GM12891 (cell line): ENCODE measurements around the gene UNC5A.

Experiments
- POLR2A ChIP-seq: IDR thresholded peaks from 2 replicates; pipeline ENCODE4 v1.6.1; 2011; ENCODE audit warnings: low read depth, low read length, control low read depth
- POLR2AphosphoS5 ChIP-seq: IDR thresholded peaks from 2 replicates; pipeline ENCODE4 v1.6.1; 2011; ENCODE audit warnings: low read depth, low read length, control low read depth

DNA sequence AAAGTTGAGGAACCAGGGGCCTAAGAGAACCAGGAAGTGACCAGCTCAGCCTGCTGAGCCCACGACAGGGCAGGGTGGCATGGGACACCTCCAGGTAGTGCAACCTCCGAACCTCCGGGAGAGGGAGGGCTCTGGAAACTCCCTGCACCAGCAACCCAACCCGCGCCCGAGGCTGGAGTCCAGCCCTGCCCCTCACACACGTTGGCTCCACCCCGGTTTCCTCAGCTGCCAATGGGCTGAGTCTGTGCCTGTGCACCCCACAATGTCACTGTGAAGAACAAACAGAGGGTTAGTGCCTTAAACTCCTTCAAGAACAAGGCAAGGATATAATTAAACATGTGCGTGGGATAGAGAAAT is 17.0 kb upstream of the UNC5A start:
- TF ChIP-seq POLR2AphosphoS5 (no peak), POLR2A (no peak)
